ENCODE measurements around the gene RASL11B. TPM values are rescaled to one million over a fixed set of nuclear protein-coding genes. Genes with fewer than 3 reads are reported as not detected.

The RASL11B gene
- total and polyA plus RNA-seq, 2 donors (not counting 1 experiment from before 2014, with no cell fraction given): 0.36 to 1.2 TPM

DNA sequence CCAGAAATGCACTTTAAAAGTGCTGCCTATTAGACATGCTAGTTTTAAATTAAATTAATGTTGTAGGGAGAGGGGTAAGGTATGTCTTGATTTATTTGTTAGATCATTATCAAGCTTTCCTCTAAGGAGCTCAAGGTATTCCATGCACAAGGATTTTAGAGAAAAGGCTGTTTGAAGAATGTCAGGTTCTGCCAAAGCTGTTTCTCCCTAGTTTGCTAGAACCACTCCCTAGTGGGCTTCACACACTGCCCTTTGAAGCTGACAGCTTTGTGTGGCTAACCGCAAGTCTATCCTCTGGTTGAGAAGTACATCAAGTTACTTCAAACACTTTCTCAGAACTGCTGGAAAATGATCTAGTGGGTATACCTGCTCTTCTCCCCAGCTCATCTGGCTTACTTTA is 32.3 kb downstream of the RASL11B start:
- peaks cover 4% of the 10 kb centered on the region for H3K9me3 Mint-ChIP-seq (ENCODE audit: insufficient read depth)
- H3K4me3 Mint-ChIP-seq: no peak overlapping the region
- no CpG with 5 or more reads among the region's 1 CpG for WGBS (ENCODE audit: insufficient coverage)
- Histone ChIP-seq H2AFZ (ENCODE audit: insufficient read depth, low read depth, low read length, poor library complexity, severe bottlenecking) (no peak overlapping the region), H3K4me3 (ENCODE audit: control extremely low read depth in 1 of 5, extremely low read depth in 1 of 5, insufficient read depth in 1 of 5, low read depth in 2 of 5, low read length in 4 of 5) (no peak overlapping the region), H4K20me1 (ENCODE audit: control insufficient read depth, insufficient read depth, low read length, poor library complexity, severe bottlenecking) (no peaks in the 10 kb centered on the region), H3K36me3 (replicated peaks in 1 of 2; ENCODE audit: control extremely low read depth in 1 of 2, control insufficient read depth in 1 of 2, extremely low read depth in 1 of 2, insufficient read depth in 2 of 2, low read length in 1 of 2) (no peaks in the 10 kb centered on the region), H3K27ac (ENCODE audit: low read length in 2 of 2) (no peak overlapping the region), H3K9me3 (ENCODE audit: control extremely low read depth in 1 of 3, control insufficient read depth in 2 of 3, insufficient read depth in 1 of 3, low read length in 2 of 3) (no peaks in the 10 kb centered on the region), H3K4me2 (replicated peaks; ENCODE audit: low read depth, low read length, poor library complexity, severe bottlenecking) (no peak overlapping the region), H3K4me1 (ENCODE audit: control insufficient read depth in 2 of 2, insufficient read depth in 2 of 2, low read length in 2 of 2) (no peaks in the 10 kb centered on the region), H3K27me3 (replicated peaks in 1 of 4; ENCODE audit: control extremely low read depth in 1 of 4, control insufficient read depth in 3 of 4, insufficient read depth in 4 of 4, low read length in 3 of 4) (no peaks in the 10 kb centered on the region), H3K79me2 (ENCODE audit: control insufficient read depth, insufficient read depth, low read length) (no peaks in the 10 kb centered on the region), H3K9ac (ENCODE audit: low read length) (no peak overlapping the region)
- ATAC-seq (ENCODE audit: low read depth) (no peak), DNase-seq (no peak)
- no peak overlapping the region for H3K27ac Mint-ChIP-seq
- POLR2A ChIA-PET: no interaction called here
- CTCF ChIA-PET: no interaction called here
- no peaks in the 10 kb centered on the region for H3K4me1 Mint-ChIP-seq
- no peaks in the 10 kb centered on the region for H3K27me3 Mint-ChIP-seq
- TF ChIP-seq EZH2 (IDR thresholded peaks at IDR 0.05; ENCODE audit: borderline replicate concordance, insufficient read depth, low read depth, low read length, poor library complexity, severe bottlenecking) (no peak), CTCF (IDR thresholded peaks at IDR 0.05) (no peak)
- intact Hi-C loops (cut with micrococcal nuclease): no loop called here

DNA sequence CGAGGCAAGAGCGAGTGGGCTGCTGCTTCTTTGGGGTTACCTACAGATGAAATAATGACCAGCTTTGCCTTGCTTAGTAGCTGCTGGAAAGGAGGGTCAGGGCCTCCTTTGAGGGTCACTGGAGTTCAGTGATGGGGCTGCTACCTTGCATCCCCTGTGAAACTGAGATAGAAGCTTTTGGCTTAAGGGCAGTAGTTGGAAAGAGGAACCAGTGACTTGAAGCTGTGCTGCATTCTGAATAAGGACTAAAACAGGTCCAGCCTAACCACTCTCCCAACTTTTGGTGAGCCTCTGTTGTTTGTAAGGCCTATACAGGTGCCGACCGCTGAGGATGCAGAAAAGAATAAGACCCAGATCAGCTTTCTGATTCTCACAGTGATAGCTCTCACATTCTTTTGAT is 41.2 kb downstream of the RASL11B start:
- H3K4me1 ChIP-seq (ENCODE audit: control insufficient read depth in 2 of 2, insufficient read depth in 2 of 2, low read length in 2 of 2): no peaks in the 10 kb centered on the region
- H3K4me1 Mint-ChIP-seq: no peaks in the 10 kb centered on the region
- no peaks in the 10 kb centered on the region for H3K27me3 Mint-ChIP-seq
- H3K9me3 Mint-ChIP-seq (ENCODE audit: insufficient read depth): peaks cover 4% of the 10 kb centered on the region
- no peak overlapping the region for H3K27ac Mint-ChIP-seq
- H3K79me2 ChIP-seq (ENCODE audit: control insufficient read depth, insufficient read depth, low read length): no peaks in the 10 kb centered on the region
- H3K27ac ChIP-seq (ENCODE audit: low read length in 2 of 2): no peak overlapping the region
- no peak overlapping the region for H3K4me2 ChIP-seq (replicated peaks; ENCODE audit: low read depth, low read length, poor library complexity, severe bottlenecking)
- no peaks in the 10 kb centered on the region for H3K27me3 ChIP-seq (replicated peaks in 1 of 4; ENCODE audit: control extremely low read depth in 1 of 4, control insufficient read depth in 3 of 4, insufficient read depth in 4 of 4, low read length in 3 of 4)
- POLR2A ChIA-PET: no interaction called here
- no peak overlapping the region for H2AFZ ChIP-seq (ENCODE audit: insufficient read depth, low read depth, low read length, poor library complexity, severe bottlenecking)
- no peak overlapping the region for H3K4me3 ChIP-seq (ENCODE audit: control extremely low read depth in 1 of 5, extremely low read depth in 1 of 5, insufficient read depth in 1 of 5, low read depth in 2 of 5, low read length in 4 of 5)
- no peak overlapping the region for H3K9ac ChIP-seq (ENCODE audit: low read length)
- DNase-seq (no peak), ATAC-seq (ENCODE audit: low read depth) (no peak)
- intact Hi-C loops (cut with micrococcal nuclease): no loop called here
- peaks cover under 1 to 9% of the 10 kb centered on the region in 2 experiments for H3K36me3 ChIP-seq (replicated peaks in 1 of 2; ENCODE audit: control extremely low read depth in 1 of 2, control insufficient read depth in 1 of 2, extremely low read depth in 1 of 2, insufficient read depth in 2 of 2, low read length in 1 of 2)
- no peaks in the 10 kb centered on the region for H4K20me1 ChIP-seq (ENCODE audit: control insufficient read depth, insufficient read depth, low read length, poor library complexity, severe bottlenecking)
- TF ChIP-seq CTCF (IDR thresholded peaks at IDR 0.05): no peak
- no peak for TF ChIP-seq EZH2 (IDR thresholded peaks at IDR 0.05; ENCODE audit: borderline replicate concordance, insufficient read depth, low read depth, low read length, poor library complexity, severe bottlenecking)
- CTCF ChIA-PET: no interaction called here
- H3K9me3 ChIP-seq (ENCODE audit: control extremely low read depth in 1 of 3, control insufficient read depth in 2 of 3, insufficient read depth in 1 of 3, low read length in 2 of 3): peaks cover 0 to 10% (median 0%) of the 10 kb centered on the region in 3 donors
- no CpG with 5 or more reads among the region's 4 CpGs for WGBS (ENCODE audit: insufficient coverage)
- no peak overlapping the region for H3K4me3 Mint-ChIP-seq
